ENCODE measurements around the gene MGAM2. TPM values are rescaled to one million over a fixed set of nuclear protein-coding genes. Genes with fewer than 3 reads are reported as not detected.

MGAM2 gene
- total RNA-seq, 2 donors from 2014 or later: 25.8 to 41.1 TPM

DNA sequence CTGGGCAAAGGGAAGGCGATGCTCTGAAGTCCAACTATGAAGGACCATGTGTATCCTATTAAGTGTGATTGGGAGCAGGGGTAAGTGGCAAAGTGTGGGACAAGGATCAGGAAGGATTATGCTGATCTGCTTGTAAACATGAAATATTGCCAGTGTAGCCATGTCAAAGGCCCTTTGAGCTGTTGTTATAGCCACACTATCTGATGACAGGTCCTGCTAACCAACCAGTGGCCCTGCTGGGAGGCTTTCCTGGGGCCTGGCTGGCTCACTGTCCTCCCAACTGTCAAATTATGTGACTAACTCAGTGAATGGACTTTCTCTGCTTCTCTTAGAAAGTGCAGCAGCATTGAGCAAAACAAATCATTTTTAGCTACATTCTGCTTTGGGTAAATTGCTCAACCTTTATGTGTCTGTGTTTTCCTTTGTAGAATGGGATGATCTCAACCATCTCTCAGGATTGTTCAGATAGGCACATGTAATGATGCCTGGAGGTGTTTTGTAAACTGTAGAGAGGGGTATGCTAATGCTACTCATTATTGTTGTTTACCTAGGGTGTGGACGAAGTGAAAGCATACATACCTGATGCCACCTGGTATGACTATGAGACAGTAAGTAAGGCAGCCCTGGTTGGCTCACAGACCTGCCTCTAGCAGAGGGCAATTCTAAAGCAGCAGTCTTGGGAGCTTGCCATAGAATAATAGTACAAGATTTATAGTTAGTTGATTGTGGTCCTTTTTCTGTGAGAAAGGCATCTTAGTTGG lies 47.4 kb downstream of the MGAM2 start:
- peak; percentile 56 for ATAC-seq
- intact Hi-C loops (cut with DNase I, micrococcal nuclease): no loop called here
- DNase-seq: no peak

DNA sequence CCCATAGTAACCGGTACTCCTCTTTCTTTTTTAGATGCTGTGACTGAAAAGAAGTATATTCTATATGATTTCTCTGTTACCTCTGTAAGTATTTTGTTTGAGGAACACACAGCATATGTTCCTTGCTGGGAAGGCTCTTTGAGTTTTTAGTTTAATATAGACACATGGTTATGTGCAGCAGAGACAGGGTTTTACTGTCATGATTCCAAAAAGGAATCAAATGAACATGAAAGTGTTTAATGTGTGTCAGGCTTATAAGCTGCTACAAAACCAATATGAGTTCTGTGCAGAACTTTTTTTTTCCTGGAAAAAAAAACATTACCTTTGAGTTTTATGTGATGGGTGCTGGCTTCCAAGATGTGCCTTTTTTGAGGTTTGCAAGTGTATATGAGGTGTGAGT lies 50.4 kb downstream of the MGAM2 start:
- intact Hi-C loops (cut with DNase I, micrococcal nuclease): no loop called here
- DNase-seq (no peak), ATAC-seq (no peak)

DNA sequence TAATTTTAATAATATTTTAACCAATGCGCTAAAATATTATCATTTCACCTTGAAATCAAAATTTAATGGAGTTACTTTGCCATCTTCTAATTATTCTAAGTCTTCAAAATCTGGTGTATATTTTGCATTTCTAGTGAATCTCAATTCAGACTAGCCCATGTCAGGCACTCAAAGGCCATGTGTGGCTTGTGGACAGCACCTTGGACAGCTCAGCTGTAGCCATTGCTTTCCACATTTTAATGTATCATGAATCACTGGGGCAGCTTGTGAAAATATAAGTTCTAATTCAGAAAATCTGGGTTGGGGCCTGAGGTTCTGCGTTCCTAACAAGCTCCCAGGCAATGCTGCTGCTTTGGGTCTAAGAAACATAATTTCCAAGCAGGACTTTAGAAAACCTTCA lies 57.2 kb downstream of the MGAM2 start:
- no peak for ATAC-seq
- no peak for DNase-seq
- intact Hi-C loops (cut with DNase I, micrococcal nuclease): no loop called here

DNA sequence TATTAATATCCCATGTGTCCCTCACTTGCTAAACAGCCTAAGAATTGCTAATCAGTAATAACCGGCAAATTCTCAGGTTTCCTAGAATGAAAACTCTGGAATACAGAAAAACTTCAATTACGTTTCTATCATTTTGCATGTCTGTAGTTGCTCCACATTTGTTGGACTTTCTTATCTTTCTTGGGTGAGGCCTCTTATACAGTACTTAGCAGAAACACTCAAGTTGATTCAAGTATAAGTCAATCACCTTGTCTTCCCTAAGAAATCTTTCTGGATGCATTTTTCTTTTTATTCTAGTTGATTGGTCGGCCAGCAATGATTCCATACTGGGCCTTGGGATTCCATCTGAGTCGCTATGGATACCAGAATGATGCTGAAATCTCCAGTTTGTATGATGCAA lies 61.4 kb downstream of the MGAM2 start:
- intact Hi-C loops (cut with DNase I, micrococcal nuclease): no loop called here
- ATAC-seq (no peak), DNase-seq (no peak)

DNA sequence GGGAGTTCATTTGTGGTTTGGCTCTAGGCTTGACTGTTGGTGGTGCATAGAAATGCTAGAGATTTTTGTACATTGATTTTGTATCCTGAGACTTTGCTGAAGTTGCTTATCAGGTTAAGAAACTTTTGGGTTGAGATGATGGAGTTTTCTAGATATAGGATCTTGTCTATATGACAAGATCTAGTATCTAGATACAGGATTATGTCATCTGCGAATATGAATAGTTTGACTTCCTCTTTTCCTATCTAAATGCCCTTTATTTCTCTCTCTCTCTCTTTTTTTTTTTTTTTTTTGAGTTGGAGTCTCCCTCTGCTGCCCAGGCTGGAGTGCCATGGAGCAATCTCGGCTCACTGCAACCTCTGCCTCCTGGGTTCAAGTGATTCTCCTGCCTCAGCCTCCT lies 62.9 kb downstream of the MGAM2 start:
- no peak for DNase-seq
- ATAC-seq: no peak
- intact Hi-C loops (cut with DNase I, micrococcal nuclease): no loop called here

DNA sequence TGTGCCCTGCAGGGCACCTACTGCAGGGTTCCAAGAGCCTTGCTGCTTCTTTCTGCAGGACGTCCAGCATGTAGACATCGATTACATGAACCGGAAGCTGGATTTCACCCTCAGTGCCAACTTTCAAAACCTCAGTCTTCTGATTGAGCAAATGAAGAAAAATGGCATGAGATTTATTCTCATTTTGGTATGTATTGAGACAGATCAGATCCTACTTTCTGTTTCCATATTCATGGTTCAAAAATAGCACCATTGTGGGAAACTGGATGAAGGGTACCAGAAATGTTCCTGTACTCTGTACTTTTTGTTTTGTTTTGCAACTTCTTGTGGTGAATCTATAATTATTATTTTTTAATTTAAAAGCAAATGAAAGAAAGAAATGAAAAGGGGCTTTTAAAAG lies 64.1 kb downstream of the MGAM2 start:
- intact Hi-C loops (cut with DNase I, micrococcal nuclease): no loop called here
- ATAC-seq: no peak
- no peak for DNase-seq

DNA sequence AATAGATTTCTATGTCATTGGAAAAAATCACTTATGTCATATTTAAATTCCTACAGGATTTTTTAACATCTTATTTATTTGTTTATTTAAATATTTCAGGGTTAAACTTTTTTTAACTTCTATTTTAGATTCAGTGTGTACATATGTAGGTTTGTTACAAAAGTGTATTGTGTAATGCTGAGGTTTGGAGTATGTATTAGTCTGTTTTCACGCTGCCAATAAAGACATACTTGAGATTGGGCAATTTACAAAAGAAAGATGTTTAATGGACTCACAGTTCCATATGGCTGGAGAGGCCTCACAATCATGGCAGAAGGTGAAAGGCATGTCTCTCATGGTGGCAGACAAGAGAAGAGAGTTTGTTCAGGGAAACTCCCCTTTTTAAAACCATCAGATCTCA lies 65.4 kb downstream of the MGAM2 start:
- ATAC-seq (no peak), DNase-seq (no peak)
- intact Hi-C loops (cut with DNase I, micrococcal nuclease): no loop called here

DNA sequence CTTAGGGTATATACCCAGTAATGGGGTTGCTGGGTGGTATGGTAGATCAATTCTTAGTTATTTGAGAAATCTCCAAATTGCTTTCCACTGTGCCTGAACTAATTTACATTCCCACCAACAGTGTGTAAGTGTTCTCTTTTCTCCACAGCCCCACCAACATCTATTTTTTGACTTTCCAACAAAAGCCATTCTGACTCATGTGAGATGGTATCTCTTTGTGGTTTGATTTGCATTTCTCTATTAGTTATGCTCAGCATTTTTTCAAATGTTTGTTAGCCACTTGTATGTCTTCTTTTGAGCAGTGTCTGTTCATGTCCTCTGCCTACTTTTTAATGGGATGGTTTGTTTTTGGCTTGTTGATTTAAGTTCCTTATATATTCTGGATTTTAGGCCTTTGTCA lies 66.4 kb downstream of the MGAM2 start:
- ATAC-seq (no peak), DNase-seq (no peak)
- intact Hi-C loops (cut with DNase I, micrococcal nuclease): no loop called here

DNA sequence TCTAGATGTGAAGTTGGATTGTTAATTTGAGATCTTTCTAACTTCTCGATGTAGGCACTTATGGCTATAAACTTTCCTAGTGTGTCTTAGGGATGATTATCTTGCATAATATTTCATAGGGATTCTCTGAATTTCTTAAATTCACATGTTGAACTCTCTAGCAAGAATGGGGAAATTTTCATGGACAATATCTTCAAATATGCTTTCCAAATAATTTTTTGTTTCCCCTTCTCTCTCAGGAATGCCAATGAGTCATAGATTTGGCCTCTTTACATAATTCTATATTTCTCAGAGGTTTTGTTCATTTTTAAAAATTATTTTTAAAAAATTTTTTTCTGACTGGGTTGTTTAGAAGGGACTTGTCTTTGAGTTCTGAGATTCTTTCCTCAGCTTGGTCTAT lies 68.9 kb downstream of the MGAM2 start:
- no peak for DNase-seq
- intact Hi-C loops (cut with DNase I, micrococcal nuclease): no loop called here
- no peak for ATAC-seq

DNA sequence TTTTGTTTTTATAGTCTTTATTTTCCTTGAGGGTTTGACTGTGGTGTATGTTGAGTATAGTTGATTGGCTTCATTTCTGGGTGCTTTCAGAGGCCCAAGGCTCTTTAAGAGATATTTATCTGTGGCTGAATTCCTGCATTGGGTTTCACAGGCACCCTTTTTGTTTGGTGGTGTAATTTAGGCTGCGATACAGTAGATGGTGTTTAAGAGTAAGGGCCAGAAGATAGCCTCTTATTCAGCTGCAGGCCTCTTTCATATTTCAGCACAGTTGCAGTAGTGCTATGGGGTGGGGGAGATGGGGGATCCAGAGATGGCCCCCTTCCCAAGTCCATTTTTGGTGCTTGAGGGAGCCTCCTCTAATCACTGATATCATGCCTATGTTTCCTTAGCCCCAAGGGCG lies 69.7 kb downstream of the MGAM2 start:
- intact Hi-C loops (cut with DNase I, micrococcal nuclease): no loop called here
- ATAC-seq (no peak), DNase-seq (no peak)

DNA sequence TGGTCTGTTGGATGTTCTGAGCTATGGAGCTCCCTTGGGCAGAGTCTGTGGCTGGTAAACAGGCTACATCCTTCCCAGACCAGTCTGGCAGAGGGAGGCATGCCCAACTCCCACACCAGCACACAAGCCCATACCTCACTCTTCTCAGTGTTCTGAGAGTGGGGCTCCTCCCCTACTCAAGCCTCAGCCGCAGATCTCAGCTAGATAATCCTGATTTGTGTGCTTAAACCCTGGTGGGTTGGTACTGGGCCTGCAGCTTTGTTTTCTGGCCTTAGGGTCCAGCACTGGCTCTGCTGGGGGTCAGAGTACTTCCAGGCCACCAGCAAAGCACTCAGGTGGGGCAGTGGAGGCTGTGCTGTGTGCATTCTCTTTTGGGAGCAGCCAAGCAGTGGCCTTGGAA lies 70.4 kb downstream of the MGAM2 start:
- no peak for ATAC-seq
- intact Hi-C loops (cut with DNase I, micrococcal nuclease): no loop called here

DNA sequence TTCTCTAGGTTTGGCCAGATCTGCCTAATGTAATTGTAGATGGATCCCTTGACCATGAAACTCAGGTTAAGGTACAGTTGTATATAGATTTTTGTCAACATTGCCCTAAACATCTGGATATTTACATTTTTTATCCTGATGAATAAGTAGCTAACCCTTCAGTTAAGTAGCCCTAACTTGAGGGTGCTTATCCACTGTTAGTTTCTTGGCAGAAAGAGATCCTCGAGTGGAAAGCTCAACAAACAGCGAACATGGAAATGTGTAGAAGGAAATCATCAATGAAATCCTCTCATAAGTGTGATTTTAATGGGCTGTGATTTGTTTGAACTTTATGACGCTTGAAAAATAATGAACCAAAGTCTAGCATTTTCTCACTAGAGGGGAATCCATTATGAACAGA lies 73.6 kb downstream of the MGAM2 start:
- no peak for ATAC-seq
- intact Hi-C loops (cut with DNase I, micrococcal nuclease): no loop called here

More for the DNA sequence above, 70.4 kb downstream of the MGAM2 start:
- DNase-seq: no peak

DNA sequence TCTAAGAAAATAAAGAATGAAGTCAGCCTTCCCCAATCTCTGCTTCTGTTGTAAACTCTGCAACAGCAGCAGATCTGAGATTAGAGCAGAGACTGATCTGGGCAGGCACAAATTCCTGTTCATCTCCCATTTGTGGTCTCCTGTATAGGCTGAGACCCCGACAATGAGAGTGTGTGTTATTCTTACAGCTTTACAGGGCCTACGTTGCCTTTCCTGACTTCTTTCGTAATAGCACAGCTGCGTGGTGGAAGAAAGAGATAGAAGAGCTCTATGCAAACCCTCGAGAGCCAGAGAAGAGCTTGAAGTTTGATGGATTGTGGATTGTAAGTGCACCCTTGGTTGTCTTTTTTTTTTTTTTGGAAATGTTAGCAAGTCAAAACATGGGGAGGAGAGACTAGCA lies 74.3 kb downstream of the MGAM2 start:
- DNase-seq (no peak), ATAC-seq (no peak)
- intact Hi-C loops (cut with DNase I, micrococcal nuclease): no loop called here

More for the DNA sequence above, 73.6 kb downstream of the MGAM2 start:
- DNase-seq: no peak

DNA sequence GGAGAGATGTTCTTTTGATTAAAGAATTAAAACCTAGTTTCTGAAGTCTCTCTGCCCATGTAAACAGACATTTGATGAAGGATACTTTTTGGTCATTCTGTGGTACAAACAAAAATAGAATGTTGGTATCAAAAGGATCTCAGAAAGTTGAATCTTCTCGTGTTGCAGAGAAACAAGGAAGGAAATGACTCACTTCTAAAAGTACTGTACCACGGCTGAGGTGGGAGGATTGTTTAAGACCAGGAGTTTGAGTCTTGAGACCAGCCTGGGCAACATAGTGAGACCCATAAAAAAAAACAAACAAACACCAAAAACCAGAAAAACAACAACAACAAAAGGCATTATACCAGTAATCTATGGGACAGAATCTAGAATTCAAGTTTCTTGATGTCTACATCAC lies 76.6 kb downstream of the MGAM2 start:
- no peak for DNase-seq
- intact Hi-C loops (cut with DNase I, micrococcal nuclease): no loop called here
- ATAC-seq: no peak

DNA sequence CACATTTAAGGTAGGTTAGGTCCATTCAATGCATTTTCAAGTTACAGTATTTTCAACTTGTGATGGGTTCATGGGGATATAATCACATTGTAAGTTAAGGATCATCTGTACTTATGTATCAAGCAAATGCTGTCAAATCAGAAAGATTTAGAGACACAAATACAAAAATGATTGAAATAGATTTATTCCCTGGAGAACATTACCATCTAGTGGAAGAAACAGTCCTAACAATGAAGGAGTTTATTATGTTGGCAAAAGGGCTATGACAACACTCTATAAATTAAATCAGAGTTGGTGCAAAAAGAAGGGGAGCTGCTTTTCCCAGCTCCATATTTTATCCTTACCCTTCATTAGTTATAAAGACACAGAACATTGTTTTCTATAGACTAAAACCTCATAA lies 77.3 kb downstream of the MGAM2 start:
- intact Hi-C loops (cut with DNase I, micrococcal nuclease): no loop called here
- ATAC-seq (peak; percentile 61), DNase-seq (no peak)

DNA sequence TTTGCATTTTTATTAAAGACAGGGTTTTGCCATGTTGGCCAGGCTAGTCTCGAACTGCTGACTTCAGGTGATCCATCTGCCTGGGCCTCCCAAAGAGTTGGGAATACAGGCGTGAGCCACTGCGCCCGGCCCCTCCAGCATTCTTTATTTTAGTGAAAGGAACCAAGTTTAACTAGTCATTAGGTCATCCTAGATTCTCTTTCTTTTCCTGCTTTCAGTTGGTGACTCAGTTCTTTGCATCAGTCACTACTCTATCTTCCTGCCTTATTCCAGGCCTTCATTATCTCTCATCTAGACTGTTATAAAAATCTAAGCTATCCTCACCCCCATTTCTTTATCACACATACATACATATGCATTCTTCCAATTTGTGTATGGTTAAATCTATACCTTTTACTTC lies 82.7 kb downstream of the MGAM2 start:
- intact Hi-C loops (cut with DNase I, micrococcal nuclease): no loop called here
- no peak for ATAC-seq
- DNase-seq: no peak

DNA sequence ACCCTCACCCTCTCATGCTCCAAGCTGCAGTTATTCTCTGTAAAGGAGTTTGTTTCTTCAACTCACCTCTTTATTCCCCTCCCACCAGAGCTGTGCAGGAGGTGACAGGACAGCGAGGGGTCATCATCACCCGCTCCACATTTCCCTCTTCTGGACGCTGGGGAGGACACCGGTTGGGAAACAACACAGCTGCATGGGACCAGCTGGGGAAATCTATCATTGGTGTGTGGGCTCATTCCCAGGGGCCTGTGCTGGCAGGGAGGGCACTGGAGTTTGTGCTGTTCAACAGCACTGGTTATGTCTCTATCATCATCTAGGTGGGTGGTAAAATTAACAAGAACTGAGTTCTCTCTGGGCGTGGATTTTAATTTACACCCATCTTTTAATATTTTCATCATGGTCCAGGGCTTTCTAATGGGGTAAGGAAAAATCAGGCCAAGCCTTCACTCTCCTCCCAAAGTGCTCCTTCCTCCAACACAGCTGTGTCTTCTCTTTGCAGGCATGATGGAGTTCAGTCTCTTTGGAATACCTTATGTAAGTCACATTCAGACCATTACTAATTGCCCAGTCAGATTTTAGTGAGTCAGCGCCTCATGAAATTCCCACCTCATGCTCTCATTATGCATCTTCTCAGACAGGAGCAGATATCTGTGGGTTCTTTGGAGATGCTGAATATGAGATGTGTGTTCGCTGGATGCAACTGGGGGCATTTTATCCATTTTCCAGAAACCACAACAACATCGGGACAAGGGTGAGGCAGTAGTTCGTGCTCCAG lies 84.7 kb downstream of the MGAM2 start:
- DNase-seq (no peak), ATAC-seq (no peak)
- intact Hi-C loops (cut with DNase I, micrococcal nuclease): no loop called here

DNA sequence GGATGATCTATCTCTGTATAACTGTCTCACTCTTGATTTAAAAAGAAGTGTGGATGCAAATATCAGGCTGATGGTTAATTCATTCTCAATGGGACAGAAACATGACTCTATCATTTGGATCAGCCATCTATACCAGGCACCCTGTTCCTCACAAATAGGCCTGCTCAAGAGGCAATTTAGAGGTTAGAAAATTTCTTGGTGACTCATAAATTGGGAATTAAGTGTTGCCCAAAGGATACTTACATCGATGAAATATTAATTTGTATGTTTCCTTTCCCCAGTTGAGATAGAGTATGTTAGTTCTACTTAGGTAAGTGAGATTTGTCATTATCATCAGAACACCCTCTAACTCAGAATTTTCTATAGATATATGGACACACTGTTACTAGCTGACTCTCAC lies 88.7 kb downstream of the MGAM2 start:
- ATAC-seq (no peak), DNase-seq (no peak)
- intact Hi-C loops (cut with DNase I, micrococcal nuclease): no loop called here

DNA sequence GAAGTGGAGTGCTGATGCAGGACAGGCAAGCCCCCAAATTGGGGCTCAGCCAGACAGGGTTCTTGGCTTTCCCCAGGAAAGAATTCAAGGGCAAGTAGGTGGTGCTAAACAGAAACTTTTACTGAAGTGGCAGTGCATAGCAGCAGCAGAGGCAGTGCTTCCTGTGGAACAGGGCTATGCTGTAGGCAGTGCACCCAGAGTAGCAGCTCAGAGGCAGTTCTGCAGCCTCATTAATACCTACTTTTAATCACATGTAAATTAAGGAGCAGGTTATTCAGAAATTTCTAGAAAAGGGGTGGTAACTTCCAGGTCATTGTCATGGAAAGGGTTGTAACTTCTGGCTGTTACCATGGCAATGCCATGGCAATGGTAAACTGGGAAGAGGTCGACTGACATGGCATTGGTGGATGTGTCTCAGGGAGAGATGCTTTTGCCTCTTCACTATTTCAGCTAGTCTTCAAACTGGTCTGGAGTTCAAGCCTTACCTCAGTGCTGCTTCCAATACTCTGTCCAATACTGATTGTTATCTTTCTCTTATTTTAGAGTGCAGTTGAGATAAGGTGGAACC lies 117.1 kb downstream of the MGAM2 start:
- no peak for ATAC-seq
- no peak for DNase-seq
- intact Hi-C loops (cut with DNase I, micrococcal nuclease): no loop called here

DNA sequence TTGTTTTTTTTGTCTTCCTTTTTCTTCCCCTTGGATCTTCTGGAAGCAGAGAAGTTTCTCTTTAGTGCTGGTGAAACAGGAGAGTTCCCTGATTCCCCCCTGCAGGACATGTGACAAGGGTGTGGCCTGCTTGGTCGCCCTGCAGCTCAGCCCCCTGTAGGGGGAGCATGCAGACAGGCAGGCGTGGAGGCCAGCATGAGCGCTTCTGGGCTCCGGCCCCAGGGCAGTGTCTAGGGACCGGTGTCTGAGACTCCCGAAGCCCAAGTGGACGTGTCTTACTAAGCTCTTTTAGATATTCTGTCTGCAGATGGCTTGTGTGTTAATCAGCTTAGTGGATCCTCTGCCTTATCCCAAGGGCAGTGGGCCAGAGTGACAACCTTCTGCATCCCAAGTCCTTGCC lies 120.2 kb downstream of the MGAM2 start:
- ATAC-seq (no peak), DNase-seq (no peak)
- intact Hi-C loops (cut with DNase I, micrococcal nuclease): no loop called here
